SK-N-MC (cell line): ENCODE measurements around the gene ADCY2.

Source experiments
- EZH2 ChIP-seq: fragments of 200-600 bp; sonication (generic); IDR thresholded peaks from one replicate; pipeline ENCODE4 v1.6.1; 2017; ENCODE audit warnings: antibody characterized with exemption
- POLR2AphosphoS5 ChIP-seq: IDR thresholded peaks from 2 replicates; pipeline ENCODE4 v1.6.1; 2012; ENCODE audit warnings: mild to moderate bottlenecking, low read depth, low read length, borderline replicate concordance

- TF ChIP-seq POLR2AphosphoS5, result no peak
- no peak for TF ChIP-seq EZH2
These were observed 360.5 kb downstream of the ADCY2 start for GRCh38 chr5:7756453-7756852.
